Loucy (cell line): ENCODE results near the gene CMTM7.

ENCODE experiments used
- H2AFZ ChIP-seq: fragments of 200-600 bp; sonication (generic); 2 replicates; pipeline ENCODE4 v1.6.0; 2016; ENCODE audit warnings: antibody characterized with exemption, mild to moderate bottlenecking, low read length, moderate library complexity
- H3F3A ChIP-seq: fragments of 200-600 bp; 2 replicates; pipeline ENCODE4 v1.6.0; 2016; ENCODE audit warnings: antibody characterized with exemption, low read depth, mild to moderate bottlenecking
- H3K27me3 ChIP-seq: fragments of 200-600 bp; sonication (generic); 2 replicates; pipeline ENCODE4 v1.6.1; 2014; ENCODE audit warnings: low read length, mild to moderate bottlenecking; ENCODE audit not compliant: insufficient read depth, poor library complexity, severe bottlenecking
- H3K36me3 ChIP-seq: fragments of 200-600 bp; sonication (generic); 2 replicates; pipeline ENCODE4 v1.6.1; 2016; ENCODE audit warnings: low read length; ENCODE audit not compliant: insufficient read depth
- H3K4me1 ChIP-seq: fragments of 200-600 bp; sonication (generic); 2 replicates; pipeline ENCODE4 v1.5.1; 2014; ENCODE audit warnings: low read length, mild to moderate bottlenecking; ENCODE audit not compliant: insufficient read depth, poor library complexity, severe bottlenecking
- H3K4me2 ChIP-seq: fragments of 200-600 bp; sonication (generic); 2 replicates; pipeline ENCODE4 v1.6.0; 2014; ENCODE audit warnings: antibody characterized with exemption, low read length, low read depth, mild to moderate bottlenecking; ENCODE audit not compliant: poor library complexity, severe bottlenecking
- H3K4me3 ChIP-seq: fragments of 200-600 bp; sonication (generic); 2 replicates; pipeline ENCODE4 v1.5.1; 2014; ENCODE audit warnings: low read length, mild to moderate bottlenecking, mixed read lengths; ENCODE audit not compliant: poor library complexity, severe bottlenecking
- H3K79me2 ChIP-seq: fragments of 200-600 bp; sonication (generic); 2 replicates; pipeline ENCODE4 v1.6.1; 2014; ENCODE audit warnings: low read length; ENCODE audit not compliant: insufficient read depth
- H3K9ac ChIP-seq: fragments of 200-600 bp; sonication (generic); 2 replicates; pipeline ENCODE4 v1.6.0; 2014; ENCODE audit warnings: mild to moderate bottlenecking, low read depth, low read length, moderate library complexity; ENCODE audit not compliant: poor library complexity, severe bottlenecking
- H3K9me2 ChIP-seq: fragments of 200-600 bp; sonication (generic); replicated peaks from 2 replicates; pipeline ENCODE4 v1.6.1; 2016; ENCODE audit warnings: low read depth, low read length, mixed read lengths
- H3K9me3 ChIP-seq: fragments of 200-600 bp; sonication (generic); 2 replicates; pipeline ENCODE4 v1.6.1; 2014; ENCODE audit warnings: mild to moderate bottlenecking, antibody characterized with exemption, low read length, low read depth; ENCODE audit not compliant: insufficient read depth
- H4K20me1 ChIP-seq: fragments of 200-600 bp; sonication (generic); 2 replicates; pipeline ENCODE4 v1.6.0; 2014; ENCODE audit warnings: antibody characterized with exemption, low read length, mild to moderate bottlenecking; ENCODE audit not compliant: insufficient read depth, poor library complexity, severe bottlenecking
- EZH2phosphoT487 ChIP-seq: fragments of 200-600 bp; IDR thresholded peaks from 2 replicates; pipeline ENCODE4 v1.6.1; 2018; ENCODE audit warnings: antibody characterized with exemption, mild to moderate bottlenecking, moderate library complexity, borderline replicate concordance
- TF ChIP-seq, protein P1 (sequence below): fragments of 200-600 bp; sonication (generic); conservative IDR thresholded peaks from 2 replicates; pipeline ENCODE4 v1.5.1; 2014; ENCODE audit warnings: mild to moderate bottlenecking, antibody characterized with exemption, low read length

Gene CMTM7

GRCh38 chr3:32442766-32443165 lies 51.1 kb downstream of the CMTM7 start:
- H4K20me1 ChIP-seq: no peaks in the 10 kb centered on the region
- TF ChIP-seq, protein P1, sequence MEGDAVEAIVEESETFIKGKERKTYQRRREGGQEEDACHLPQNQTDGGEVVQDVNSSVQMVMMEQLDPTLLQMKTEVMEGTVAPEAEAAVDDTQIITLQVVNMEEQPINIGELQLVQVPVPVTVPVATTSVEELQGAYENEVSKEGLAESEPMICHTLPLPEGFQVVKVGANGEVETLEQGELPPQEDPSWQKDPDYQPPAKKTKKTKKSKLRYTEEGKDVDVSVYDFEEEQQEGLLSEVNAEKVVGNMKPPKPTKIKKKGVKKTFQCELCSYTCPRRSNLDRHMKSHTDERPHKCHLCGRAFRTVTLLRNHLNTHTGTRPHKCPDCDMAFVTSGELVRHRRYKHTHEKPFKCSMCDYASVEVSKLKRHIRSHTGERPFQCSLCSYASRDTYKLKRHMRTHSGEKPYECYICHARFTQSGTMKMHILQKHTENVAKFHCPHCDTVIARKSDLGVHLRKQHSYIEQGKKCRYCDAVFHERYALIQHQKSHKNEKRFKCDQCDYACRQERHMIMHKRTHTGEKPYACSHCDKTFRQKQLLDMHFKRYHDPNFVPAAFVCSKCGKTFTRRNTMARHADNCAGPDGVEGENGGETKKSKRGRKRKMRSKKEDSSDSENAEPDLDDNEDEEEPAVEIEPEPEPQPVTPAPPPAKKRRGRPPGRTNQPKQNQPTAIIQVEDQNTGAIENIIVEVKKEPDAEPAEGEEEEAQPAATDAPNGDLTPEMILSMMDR: no peak
- TF ChIP-seq EZH2phosphoT487: no peak

GRCh38 chr3:32443478-32443877 lies 51.8 kb downstream of the CMTM7 start:
- Histone ChIP-seq H3K36me3 (peaks cover 7% of the 10 kb centered on the region; the same call in 1 of the 2 replicates), H3K9me2 (no peaks in the 10 kb centered on the region), H3K9ac (no peak overlapping the region), H3K27me3 (no peaks in the 10 kb centered on the region), H3K4me3 (no peak overlapping the region), H3F3A (no peaks in the 10 kb centered on the region), H3K9me3 (no peaks in the 10 kb centered on the region), H3K4me1 (peaks cover 6% of the 10 kb centered on the region), H3K79me2 (no peaks in the 10 kb centered on the region; the same call in 1 of the 2 replicates), H4K20me1 (no peaks in the 10 kb centered on the region), H2AFZ (no peak overlapping the region), H3K4me2 (no peak overlapping the region)
- TF ChIP-seq, protein P1: no peak
- no peak for TF ChIP-seq EZH2phosphoT487

More at GRCh38 chr3:32442766-32443165, 51.1 kb downstream of the CMTM7 start:
- H3K27me3 ChIP-seq: no peaks in the 10 kb centered on the region
- H3F3A ChIP-seq: no peaks in the 10 kb centered on the region
- peaks cover 6% of the 10 kb centered on the region for H3K4me1 ChIP-seq
- no peaks in the 10 kb centered on the region; the same call in 1 of the 2 replicates for H3K79me2 ChIP-seq
- H3K36me3 ChIP-seq: peaks cover 7% of the 10 kb centered on the region; the same call in 1 of the 2 replicates
- H3K9me3 ChIP-seq: no peaks in the 10 kb centered on the region
- no peak overlapping the region for H3K9ac ChIP-seq
- no peak overlapping the region for H3K4me2 ChIP-seq
- no peaks in the 10 kb centered on the region for H3K9me2 ChIP-seq
- no peak overlapping the region for H3K4me3 ChIP-seq
- H2AFZ ChIP-seq: no peak overlapping the region

DNA sequence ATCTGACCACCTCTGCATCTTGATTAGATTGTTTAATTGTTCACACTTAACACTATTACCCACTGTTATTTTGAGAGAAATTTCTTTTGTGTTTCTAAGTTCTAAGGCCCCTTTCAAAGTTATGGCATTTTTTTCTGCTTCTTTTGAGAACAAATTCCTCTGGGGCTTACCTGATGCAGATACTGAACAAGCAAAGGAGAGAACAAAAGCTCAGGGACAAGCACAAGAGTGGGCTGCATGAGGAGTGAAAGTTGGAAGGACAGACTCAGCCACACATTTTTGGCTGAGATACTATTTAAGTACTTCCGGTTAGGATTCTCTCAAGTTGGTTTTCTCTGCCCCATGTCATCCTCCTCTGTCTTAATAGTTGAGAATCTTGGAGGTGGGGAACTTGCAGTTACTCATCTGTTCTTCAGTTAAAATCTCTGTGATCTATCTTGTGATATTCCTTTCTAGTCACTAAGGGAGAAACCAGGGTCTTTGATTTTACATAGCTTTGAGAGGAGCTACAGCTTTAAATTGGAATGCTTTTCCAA lies 56.3 kb downstream of the CMTM7 start:
- no peaks in the 10 kb centered on the region for H3K9me2 ChIP-seq
- no peak overlapping the region for H3K9ac ChIP-seq
- H3F3A ChIP-seq: no peaks in the 10 kb centered on the region
- no peak overlapping the region for H3K4me2 ChIP-seq
- peaks cover 6% of the 10 kb centered on the region for H3K4me1 ChIP-seq
- H2AFZ ChIP-seq: no peak overlapping the region
- H3K4me3 ChIP-seq: no peak overlapping the region
- peaks cover 23% of the 10 kb centered on the region; the same call in 1 of the 2 replicates for H3K36me3 ChIP-seq
- TF ChIP-seq, protein P1: no peak
- no peak for TF ChIP-seq EZH2phosphoT487
- no peaks in the 10 kb centered on the region for H4K20me1 ChIP-seq
- H3K9me3 ChIP-seq: no peaks in the 10 kb centered on the region
- H3K27me3 ChIP-seq: no peaks in the 10 kb centered on the region
- no peaks in the 10 kb centered on the region for H3K79me2 ChIP-seq
